Inferior parietal cortex (tissue), 1 donor: ENCODE data around the gene SCAF4.
"Not testable (repeated sequence)": the region's sequence is repeated elsewhere in the genome, so short reads cannot be mapped to it uniquely, and the experiment has no call there.

Source experiments
- DNase-seq: peaks from one replicate; pipeline ENCODE4 v3.0.0-alpha.2; 2016; ENCODE audit errors: extremely low spot score

SCAF4 gene

DNA sequence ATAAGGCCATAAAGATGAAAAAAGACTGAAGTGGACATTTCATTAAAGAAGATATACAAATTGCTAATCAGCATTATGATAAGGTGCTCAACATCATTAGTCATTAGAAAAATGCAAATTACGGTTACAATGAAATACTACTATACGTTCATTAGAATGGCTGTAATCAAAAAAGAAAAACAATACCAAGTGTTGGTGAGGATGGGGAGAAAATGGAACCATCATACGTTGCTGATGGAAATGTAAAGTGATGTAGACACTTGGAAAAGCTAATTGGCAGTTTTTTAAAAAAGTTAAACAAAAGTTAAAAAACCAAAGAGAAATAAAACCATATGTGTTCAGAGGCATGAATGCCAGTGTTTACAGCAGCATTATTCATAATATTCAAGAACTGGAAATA, 81.0 kb downstream of the SCAF4 start:
- DNase-seq = no peak

DNA sequence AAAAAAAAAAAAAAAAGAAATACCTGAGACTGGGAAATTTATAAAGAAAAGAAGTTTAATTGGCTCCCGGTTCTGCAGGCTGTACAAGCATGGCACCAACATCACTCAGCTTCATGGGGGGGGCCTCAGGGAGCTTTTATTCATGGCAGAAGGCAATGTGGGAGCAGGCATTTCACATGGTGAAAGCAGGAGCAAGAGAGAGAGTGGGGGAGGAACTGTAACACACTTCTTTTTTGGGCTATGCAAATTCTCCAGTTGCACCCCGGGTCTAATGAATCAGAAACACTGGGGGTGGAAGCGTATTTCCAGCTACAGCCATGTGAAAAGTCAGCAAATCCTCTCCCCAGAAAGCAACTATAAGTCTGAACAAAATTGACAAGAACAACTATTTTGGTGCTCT, 84.3 kb downstream of the SCAF4 start:
- DNase-seq = no peak

DNA sequence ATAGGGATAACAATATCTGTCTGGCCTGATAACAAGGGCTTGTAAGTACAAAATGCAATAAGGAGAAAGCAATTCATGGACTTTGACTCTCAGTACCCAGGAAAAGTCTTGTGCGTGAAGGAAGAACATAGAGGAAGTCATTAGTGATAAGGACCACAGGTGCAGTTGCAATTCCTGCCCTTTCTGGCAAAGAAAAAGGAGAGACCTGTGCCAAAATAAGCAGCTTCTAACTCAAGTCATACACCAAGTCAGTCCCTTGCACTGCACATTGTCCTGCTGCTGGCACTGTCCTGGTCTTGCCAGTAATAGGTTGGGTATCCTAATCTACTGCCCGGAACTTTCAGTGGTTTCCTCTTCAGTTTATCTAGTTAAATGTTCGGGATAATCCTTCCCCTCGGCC, 87.3 kb downstream of the SCAF4 start:
- no peak for DNase-seq

DNA sequence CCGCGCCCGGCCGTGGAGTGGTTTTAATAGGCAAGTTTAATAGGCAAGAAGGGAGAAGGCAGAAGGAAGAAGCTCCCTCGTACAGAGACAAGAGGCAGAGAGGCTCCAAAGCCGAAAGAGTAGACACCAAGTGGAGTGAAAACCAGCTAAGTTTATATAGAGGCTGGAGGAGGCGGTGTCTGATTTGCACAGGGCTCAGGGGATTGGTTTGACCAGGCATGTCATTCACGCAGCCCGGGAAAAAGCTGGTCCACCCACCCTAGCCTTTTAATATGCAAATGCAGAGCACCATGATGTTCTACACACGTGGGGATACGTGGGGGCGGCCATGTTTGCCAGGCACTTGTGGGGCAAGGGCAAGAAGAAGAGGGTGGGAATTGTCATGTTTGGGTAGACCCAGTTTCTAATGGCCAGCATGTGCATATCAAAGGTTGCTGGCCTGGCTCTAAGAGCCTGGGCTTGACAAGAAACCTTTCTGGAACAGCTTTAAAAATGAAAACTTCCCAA, 90.4 kb downstream of the SCAF4 start:
- DNase-seq = no peak

DNA sequence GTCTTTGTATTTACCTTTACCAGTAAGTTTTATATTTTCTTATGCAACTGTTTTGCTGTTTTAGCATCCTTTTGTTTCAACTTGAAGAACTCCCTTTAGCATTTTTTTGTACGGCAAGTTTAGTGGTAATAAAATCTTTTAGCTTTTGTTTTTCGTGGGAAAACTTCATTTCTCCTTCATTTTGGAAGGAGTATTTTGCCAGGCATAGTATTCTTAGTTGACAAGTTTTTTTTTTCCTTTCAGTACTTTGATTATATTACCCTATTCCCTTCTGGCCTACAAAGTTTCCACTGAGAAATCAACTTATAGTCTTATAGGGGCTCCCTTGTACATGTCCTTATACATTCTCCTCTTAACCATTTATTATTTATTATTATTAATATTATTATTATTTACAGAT, 95.0 kb downstream of the SCAF4 start:
- no peak for DNase-seq

DNA sequence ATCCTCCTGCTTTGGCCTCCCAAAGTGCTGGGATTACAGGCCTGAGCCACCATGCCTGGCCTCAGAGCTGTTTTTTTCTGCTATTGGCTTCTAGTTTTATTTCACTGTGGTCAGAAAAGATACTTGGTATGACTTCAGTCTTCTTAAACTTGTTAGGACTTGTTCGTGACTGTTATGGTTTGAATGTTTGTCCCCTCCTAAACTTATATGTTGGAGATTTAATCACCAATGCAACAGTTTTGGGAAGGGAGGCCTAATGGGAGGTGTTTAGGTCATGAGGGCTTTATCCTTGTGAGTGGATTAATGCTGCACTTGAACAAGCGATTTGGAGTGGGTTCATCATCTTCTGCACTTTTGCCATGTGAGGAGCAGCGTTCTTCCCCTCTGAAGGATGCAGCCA, 96.9 kb downstream of the SCAF4 start:
- no peak for DNase-seq

DNA sequence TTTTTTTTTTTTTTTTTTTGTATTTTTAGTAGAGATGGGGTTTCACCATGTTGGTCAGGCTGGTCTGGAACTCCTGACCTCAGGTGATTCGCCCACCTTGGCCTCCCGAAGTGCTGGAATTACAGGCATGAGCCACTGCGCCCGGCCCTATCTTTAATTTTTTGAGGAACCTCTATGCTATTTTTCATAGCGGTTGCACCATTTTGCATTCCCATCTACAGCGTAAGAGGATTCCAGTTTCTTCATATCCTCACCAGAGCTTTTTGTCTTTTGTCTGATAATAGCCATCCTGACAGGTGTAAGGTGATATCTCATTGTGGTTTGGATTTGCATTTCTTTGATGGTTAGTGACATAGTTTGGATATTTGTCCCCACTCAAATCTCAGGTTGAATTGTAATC, 100.0 kb downstream of the SCAF4 start:
- not testable (repeated sequence) for DNase-seq

DNA sequence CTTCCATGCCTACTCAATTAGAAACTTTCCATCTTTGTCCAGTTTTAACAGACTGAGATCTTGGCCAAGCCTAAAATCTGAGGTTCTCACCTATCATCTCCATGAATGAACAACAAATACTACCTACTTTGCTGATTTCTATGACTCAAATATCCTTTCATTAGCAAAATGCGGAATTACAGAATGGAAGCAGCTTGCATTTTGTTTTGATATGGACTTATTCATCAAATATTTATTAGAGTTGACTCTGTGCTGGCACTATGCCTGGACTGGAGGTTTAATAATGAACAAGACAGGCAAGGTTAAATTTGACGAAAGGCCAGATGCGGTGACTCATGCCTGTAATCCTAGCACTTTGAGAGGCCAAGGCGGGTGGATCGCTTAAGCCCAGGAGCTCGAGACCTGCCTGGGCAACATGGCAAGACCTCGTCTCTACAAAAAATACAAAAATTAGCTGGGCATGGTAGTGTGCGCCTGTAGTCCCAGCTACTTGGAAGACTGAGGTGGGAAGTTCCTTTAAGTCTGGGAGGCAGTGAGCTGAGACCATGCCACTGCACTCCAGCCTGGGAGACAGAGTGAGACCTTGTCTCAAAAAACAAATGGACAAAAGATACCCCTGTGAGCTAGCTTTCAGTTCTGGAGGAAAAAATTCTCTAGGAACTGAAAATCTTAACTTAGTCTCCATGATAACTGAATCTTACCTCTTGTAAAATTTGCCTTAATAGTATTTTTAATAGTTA, 101.8 kb downstream of the SCAF4 start:
- no peak for DNase-seq

DNA sequence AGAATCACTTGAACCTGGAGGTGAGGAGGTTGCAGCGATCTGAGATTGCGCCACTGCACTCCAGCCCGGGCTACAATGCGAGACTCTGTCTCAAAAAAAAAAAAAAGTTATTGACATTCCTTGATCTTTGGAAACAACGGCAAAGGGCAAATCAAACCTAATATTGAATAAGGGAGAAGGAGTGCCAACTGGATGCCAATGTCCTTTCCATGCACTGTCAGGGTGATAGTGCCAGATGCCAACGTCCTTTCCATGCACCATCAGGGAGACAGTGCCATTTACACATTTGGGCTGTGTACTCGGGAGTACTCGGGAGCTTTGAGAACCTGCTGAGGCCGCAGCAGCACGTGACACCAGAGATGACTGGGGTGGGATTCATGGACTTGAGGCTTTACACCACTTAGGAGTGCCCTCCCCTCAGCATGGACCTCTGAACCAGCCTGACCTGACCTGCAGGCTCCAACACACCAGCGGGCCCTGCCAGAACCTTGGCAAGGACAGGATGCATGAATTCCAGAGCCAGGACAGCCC, 106.9 kb downstream of the SCAF4 start:
- no peak for DNase-seq

DNA sequence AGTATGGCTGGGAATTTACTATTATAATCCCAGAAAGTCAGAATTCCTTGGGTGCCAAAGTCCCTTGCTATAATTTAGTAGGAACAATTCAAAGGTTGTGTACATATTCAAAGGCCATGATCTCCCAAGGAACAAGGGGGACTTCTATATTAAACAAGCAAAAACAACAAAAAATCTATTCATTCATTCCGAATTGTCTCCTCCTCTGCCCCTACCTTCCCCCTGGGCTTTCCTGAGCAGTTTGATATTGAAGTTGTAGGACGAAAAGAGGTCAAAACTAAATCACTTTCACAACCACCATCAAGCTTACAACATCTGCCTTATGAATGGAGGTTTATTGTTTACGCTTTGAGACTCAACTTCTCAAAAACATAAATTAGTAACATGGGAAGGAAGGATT, 107.7 kb downstream of the SCAF4 start:
- no peak for DNase-seq

DNA sequence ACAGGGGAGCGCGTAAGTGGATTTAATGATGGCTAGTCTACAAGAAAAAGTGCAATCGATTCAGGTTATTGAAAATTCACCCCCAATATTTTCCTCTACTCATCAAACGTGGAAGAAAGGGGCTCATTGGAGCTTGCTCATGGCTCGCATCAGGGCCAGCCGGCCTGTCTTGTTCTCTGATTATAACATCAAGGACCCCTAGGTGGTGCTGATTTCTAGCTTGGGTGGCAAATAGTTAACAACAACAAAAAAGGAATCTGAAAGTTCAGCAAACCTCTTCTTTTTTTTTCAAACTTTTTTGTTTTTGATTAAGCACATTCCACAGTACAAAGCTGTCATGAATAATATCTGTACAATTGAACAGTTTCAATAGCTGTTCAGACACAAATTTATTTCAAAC, 108.3 kb downstream of the SCAF4 start:
- DNase-seq = no peak

DNA sequence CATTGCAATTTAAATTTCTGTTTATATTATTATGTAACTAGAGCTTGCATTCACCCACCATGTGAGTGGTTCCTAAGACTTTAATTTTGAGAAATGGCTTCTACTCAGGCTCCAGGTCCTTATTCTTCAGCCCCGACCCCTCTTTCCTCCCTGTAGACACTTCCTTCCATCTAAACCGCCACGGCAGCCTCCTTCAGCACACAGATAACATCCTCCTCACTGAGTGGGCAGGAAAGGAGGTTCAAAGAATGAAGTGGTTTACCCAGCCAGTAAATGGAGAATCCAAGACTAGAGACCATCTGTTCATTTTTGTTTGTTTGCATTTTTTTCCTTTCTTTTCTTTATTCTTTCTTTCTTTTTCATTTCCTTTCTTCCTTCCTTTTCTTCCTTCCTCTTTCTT, 109.5 kb downstream of the SCAF4 start:
- no peak for DNase-seq
